Right ventricle myocardium superior (tissue), 1 donor: ENCODE results near the gene CSNK2B. TPM values are rescaled to one million over a fixed set of nuclear protein-coding genes. Genes with fewer than 3 reads are reported as not detected.

Experiments used
- ATAC-seq: fragments of 200-7000 bp; cut with Tn5 transposase; one replicate; pipeline ENCODE4 v1.9.1; 2020; ENCODE audit warnings: mild to moderate bottlenecking; ENCODE audit not compliant: poor library complexity
- DNase-seq: peaks from one replicate; pipeline ENCODE4 v3.0.0-alpha.2; 2020
- intact Hi-C: fragments of 100-400 bp; cut with DNase I; formaldehyde crosslinking; loops from one replicate; pipeline ENCODE4 v1.11.2; 2022
- total RNA-seq: library from RNA; stranded (reverse); fragmentation: NEBNext Ultra II Directional; extraction: Animal tissue kit (Norgen Biotek cat#: 25700); gene quantifications from one replicate; pipeline ENCODE4 v1.2.1, GENCODE V29; 2021
- donor health status: DM: no; HTN: yes; CAD: no; lungs with severe emphysema.

The CSNK2B gene
- total RNA-seq, 1 donor from 2014 or later = 95.1 TPM

DNA sequence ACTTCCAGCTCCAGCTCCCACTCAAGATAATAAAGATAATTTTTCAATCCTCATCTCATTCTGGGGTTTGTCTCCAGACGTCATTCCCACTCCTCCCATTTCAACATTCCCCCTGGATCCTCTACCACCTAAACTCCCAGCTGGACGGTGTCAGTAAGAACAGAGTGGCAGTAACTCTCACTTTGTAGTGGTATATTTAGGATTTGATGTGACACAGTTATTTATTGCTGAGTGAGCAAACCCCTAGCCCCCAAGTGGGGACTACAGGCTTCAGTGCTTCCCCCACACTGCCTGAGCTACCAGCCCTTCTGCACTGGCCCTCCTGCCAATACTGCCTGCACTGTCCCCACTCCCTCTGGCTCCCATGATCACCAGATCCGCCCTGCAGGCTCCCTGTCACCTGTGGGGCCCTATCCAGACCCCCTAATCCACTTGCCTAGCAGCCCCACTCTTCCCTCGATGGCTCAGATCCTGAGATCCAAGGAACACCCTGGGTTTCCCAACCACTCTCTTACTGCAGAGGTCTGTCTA lies 7.7 kb upstream of the CSNK2B start:
- ATAC-seq (no peak), DNase-seq (no peak)
- intact Hi-C loops = no loop called here

- ATAC-seq (no peak), DNase-seq (no peak)
- intact Hi-C loops = no loop called here
Observed at GRCh38 chr6:31658983-31659648, 6.8 kb upstream of the CSNK2B start.

DNA sequence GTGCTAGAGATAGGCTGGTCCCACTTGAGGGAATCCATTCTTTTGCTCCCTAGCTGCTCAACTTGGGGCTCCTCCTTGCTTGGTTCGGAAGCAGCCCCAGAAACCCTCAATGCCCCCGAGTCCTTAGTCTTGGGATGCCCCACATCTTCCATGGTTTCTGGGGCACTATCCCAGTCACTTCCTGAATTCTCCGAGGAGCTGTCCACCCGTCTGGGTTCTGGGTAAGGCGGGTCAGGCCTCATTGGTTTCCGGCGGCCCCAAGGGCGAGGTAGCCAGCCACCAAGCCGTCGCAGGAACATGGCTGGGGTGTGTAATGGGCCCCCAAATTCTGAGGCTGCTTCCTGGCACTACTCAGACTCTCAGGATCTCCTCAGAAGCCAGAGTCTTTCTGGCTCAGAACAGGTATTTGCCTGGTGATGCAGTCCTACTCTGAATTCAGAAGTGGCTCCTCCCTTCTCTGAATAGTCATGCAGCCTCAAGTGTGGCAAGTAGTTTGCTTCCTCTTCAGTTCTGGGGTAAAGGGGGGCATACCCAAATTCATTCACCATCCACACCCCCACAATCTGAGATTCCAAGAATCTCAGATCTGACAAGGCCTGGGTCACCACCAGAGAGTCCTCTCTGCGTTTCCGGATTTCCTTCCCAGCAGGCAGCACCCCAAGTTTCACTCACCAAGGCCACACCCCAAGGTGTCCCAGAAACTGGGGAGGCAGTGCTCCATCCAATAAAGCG lies 6.1 kb upstream of the CSNK2B start:
- intact Hi-C loops = no loop called here
- ATAC-seq (peak; percentile 2), DNase-seq (no peak)

DNA sequence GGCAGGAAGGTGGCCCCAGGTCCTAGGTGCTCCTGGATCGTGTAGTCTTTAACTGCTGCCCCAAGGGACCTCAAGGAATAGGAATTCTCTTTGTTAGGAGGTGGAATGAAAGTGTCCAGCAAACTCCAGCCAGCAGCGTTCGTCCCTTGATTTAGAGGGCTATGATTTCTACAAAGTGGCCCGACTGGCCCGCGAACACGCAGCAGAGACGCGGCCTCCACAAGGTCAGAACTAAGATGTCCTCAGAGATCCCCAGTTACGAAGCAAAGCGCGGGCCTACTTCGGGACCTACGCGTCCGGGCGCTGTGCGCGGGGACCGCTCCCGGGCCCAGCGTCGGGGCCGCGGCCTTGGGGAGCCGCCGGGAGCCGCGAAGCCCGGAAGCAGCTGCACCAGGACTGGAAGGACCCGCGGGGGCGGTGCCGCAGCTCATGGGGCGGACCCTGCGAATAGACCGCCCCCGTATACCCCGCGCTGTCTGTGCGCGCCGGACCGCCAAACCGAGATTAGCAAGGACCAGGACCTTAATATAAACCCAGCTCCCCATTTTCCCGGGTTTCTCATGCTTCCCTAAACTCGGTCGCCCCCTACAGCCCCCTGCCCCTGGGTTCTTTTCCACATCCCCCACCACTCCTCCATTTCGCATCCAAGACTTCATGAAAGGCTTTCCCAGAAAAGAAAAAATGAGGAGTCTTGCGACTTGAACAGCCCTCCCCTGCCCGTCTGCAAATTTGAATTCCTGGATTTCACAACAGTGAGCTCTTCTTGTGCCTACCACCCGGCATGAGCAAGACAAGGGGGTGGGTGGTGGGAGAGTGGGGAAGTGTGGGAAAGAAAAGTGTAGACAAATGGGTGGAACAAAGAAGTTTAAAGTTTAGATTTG lies 5.3 kb upstream of the CSNK2B start, which contains the start of gene C6orf47:
Gene C6orf47 (minus strand): TSS at position 398 of the 881 bp plus-strand sequence. CDS start 831 bp downstream, outside the sequence.
- intact Hi-C loops = no loop called here
- ATAC-seq = peak; percentile 82
- DNase-seq = peak; percentile 94

GRCh38 chr6:31661262-31662123 lies 4.4 kb upstream of the CSNK2B start:
- DNase-seq (no peak), ATAC-seq (no peak)
- intact Hi-C loops = no loop called here

DNA sequence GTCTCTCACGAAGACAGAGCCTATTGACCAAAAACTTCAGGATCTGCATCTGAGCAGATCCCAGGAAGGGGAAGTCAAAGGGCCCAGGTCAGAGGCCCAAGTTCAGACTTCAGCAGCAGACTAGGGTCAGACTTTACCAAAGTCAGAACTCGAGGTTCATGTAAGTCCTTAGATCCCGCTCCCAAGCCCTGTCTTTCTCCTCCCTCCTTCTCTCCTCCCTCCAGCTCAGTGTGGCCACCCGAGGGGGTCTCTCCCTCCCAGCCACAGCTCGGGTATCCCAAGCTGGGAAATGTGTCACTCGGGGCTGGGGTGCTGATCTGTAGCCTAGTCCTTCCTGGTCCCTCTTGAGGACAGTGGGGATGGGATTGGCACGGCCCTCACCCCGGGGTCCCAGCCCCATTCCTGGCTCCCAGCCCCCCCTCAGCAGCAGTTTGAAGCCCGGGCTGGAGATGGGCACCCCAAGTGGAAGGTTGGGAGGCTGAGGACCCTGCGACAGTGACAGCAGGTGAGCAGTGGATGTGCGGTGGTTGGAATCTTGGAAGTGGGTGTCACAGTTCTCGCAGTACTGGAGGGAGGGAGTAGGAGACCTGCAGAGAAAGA lies 3.7 kb upstream of the CSNK2B start:
- ATAC-seq (no peak), DNase-seq (no peak)
- intact Hi-C loops = no loop called here

DNA sequence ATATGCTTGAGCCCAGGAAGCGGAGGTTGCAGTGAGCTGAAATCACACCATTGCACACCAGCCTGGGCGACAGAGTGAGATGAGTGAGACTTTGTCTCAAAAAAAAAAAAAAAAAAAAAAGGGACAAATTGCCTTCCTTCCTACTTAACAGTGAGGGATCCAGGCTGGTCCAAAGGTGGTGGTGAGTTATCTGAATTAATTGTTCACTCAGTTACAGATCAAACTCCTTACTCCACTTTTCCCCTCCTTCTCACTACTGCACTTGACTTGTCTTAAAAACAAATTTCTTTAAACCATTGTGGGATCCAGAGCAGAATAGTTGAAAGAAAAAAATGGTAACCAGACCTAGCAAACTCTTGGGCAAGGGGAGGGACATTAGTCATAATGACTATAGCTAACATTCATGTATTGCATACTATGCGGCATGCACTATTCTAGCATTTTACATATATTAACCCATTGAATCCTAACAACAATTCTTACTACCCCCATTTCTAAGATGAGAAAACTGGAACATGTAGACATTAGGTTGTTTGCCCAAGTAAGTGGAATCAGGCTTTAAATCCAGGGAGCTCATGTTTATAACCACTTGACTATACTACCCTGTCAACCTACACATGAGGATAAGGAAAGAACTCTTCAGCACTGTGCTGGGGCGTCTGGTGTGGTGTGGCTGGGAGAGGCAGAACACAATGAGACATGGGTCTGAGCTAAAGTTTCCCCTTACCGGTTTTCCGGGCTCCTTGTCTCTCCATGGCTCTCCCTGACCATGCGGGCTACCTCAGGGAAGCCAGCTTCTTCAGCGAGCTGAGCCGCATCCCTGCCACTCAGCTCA lies 2.5 kb upstream of the CSNK2B start:
- ATAC-seq (no peak), DNase-seq (no peak)
- intact Hi-C loops = no loop called here

DNA sequence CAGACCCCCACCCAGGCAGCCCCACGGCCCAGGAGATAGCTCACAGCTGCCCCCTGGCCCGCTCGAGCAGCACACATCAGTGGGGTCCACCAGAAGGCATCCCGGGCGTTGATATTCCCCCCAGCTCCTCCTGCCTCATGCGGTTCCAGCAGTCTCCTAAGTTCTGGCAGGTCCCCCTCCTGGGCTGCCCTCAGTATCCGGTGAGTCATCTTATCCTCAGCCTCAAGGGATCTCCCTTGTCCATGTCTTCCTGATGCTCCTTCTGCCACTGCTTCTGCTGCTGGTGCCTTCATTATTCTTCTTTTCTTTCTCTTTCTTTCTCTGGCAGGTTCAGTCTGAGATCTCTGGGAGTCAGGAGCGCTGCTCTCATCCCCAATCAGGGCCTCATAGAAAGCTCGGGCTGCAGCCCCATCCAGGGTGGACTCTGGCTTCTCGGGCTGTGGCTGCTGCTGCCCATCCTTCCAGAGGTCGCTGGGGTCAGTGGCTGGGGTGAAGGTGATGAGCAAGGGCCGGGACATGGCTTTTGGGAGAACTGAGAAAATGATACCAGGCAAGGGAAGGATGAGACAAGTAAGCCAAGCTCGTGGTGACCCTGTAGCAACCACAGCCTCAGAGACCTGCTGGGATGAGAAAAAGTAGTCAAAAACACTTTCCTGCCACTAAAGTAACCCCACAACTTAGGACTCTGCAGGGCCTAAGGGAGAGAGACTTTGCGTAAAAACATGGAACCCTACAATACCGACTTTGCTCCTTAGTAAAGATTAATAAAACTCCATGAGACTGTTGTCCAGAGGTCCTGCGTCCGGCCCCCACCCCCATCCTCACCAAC lies 1.7 kb upstream of the CSNK2B start:
- intact Hi-C loops = no loop called here
- DNase-seq (no peak), ATAC-seq (no peak)

DNA sequence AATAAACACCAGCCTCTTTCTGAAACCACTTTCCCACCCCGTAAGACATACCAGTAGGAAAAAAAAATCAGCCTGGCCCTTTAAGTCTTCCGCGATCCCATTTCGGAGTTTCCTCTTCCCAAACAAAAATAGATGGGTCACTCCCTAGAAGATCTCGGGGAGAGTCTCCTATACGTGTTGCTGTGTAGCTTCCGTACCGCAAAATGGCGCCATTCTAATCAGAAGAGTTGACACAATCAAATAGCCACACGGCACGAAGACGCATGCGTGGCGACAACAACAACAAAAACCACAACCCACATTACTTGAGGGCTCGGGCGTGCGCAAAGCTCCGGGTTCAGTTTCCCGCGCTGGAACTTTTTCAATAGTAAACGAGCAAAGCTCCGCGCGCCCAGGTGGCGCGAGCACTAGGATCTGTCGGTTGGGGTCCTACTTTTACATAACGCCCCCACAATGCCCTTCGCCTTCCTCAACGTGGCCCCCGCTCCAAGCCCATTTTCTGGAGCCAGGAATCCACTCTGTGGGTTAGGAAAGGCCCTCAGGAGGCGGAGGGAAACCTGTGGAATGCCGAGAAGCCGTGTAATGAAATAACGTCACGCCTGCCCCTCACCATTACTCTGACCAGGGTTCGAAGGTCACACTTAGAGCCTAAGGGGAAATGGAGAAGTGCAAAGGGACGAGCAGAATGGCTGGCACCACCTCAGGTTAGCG lies 935 bp upstream of the CSNK2B start, which contains the start of gene GPANK1:
Gene GPANK1 (minus strand): TSS at position 208 of the 711 bp plus-strand sequence. CDS start 519 bp downstream, outside the sequence.
- DNase-seq (peak; percentile 95), ATAC-seq (peak; percentile 77)
- intact Hi-C loops = no loop called here

GRCh38 chr6:31666337-31666965 lies 571 bp downstream of the CSNK2B start:
- DNase-seq = no peak
- no peak for ATAC-seq
- intact Hi-C loops = no loop called here

DNA sequence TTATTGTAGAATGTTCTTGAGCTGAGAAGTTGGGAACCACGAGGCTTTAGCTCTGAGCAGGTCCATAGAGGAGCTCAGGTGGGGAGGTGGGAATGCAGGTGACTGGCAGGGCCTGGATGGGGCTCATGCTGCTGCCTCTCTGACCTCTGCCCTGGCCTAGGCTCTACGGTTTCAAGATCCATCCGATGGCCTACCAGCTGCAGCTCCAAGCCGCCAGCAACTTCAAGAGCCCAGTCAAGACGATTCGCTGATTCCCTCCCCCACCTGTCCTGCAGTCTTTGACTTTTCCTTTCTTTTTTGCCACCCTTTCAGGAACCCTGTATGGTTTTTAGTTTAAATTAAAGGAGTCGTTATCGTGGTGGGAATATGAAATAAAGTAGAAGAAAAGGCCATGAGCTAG lies 3.8 kb downstream of the CSNK2B start, which contains the start of gene LY6G5B:
Gene LY6G5B (plus strand): TSS at position 301 of the 400 bp plus-strand sequence. CDS start 975 bp downstream, outside the sequence.
- no peak for DNase-seq
- intact Hi-C loops = no loop called here
- no peak for ATAC-seq

GRCh38 chr6:31676322-31676903 lies 10.5 kb downstream of the CSNK2B start:
- intact Hi-C loops = no loop called here
- DNase-seq (no peak), ATAC-seq (no peak)

DNA sequence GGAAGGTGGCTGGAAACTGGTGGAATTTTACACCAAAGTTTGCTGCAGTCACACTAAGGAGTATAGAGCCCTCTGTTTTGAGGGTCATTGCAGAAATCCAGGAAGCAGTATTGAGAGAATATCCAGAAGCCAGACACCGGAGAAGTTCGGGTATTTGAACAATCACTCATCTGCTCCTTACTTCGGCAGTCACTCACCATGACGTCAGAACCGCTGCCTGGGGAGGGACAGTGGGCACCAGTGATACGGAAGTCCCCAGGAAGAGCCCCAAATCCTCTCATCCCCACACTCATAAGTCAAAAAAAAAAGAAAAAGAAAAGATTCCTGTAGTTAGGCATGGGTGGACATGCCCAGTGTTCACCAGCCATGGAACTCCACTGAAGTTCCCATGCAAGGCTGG lies 11.0 kb downstream of the CSNK2B start:
- no peak for ATAC-seq
- DNase-seq = no peak
- intact Hi-C loops = no loop called here

DNA sequence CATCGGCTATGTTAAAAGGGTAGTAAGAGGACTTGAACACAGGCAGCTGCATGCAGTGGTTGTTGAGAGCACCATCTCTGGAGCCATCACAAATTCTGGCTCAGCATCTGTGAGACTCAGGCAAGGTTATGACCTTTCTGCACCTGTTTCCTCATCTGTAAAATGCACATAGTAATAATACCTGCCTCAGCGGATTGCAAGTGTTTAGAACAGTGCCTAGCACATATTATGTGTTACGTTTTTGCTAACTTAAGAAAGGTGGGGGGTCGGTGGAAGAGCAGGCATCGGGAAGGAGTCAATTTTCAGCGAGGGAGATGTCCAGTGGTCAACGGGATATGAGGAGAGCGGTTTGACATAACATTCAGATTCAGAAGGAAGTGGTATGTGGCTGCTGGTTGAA lies 12.1 kb downstream of the CSNK2B start:
- ATAC-seq (no peak), DNase-seq (no peak)
- intact Hi-C loops = no loop called here
